ENCODE results near the gene GAB2.

DNA sequence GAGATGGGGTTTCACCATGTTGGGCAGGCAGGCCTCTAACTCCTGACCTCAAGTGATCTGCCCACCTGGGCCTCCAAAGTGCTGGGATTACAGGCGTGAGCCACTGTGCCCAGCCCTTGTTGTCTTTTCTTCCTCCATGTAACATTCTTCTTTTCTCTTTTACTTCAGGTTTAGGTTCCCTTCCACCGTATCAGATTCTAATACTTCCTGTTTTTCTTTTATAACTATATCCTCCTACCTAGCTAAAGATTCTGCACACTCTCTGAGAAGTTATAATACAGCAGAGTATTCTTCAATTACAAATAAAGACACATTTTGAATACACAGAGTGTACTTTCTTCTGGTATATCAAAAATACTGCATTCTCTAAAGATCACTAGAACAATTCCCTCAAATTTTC lies 33.2 kb upstream of the GAB2 start:
- TF ChIP-seq, protein P1, sequence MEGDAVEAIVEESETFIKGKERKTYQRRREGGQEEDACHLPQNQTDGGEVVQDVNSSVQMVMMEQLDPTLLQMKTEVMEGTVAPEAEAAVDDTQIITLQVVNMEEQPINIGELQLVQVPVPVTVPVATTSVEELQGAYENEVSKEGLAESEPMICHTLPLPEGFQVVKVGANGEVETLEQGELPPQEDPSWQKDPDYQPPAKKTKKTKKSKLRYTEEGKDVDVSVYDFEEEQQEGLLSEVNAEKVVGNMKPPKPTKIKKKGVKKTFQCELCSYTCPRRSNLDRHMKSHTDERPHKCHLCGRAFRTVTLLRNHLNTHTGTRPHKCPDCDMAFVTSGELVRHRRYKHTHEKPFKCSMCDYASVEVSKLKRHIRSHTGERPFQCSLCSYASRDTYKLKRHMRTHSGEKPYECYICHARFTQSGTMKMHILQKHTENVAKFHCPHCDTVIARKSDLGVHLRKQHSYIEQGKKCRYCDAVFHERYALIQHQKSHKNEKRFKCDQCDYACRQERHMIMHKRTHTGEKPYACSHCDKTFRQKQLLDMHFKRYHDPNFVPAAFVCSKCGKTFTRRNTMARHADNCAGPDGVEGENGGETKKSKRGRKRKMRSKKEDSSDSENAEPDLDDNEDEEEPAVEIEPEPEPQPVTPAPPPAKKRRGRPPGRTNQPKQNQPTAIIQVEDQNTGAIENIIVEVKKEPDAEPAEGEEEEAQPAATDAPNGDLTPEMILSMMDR (IDR thresholded peaks at IDR 0.05; ENCODE audit: poor library complexity), result no peak
- TF ChIP-seq EZH2phosphoT487 (IDR thresholded peaks at IDR 0.05; ENCODE audit: low read depth, severe bottlenecking, unreplicated experiment) (no peak), EZH2 (IDR thresholded peaks at IDR 0.05; ENCODE audit: borderline replicate concordance) (no peak)

Data from hepatocyte (in vitro differentiated cells).